Trophoblast cell (in vitro differentiated cells and primary cell): Measurements from ENCODE around the gene CYP2J2.

Experiments
- DNase-seq, 2 donors: peaks; one replicate each; pipeline ENCODE4 v3.0.0-alpha.2; 2016
- H2AFZ ChIP-seq: 2 replicates; pipeline ENCODE4 v1.6.1; 2013; ENCODE audit warnings: low read length, moderate library complexity, mild to moderate bottlenecking; ENCODE audit not compliant: insufficient read depth, poor library complexity
- H2AK5ac ChIP-seq: 2 replicates; pipeline ENCODE4 v1.6.1; 2013; ENCODE audit warnings: mild to moderate bottlenecking, low read length
- H2BK120ac ChIP-seq: 2 replicates; pipeline ENCODE4 v1.6.1; 2013; ENCODE audit warnings: low read length, mild to moderate bottlenecking, moderate library complexity; ENCODE audit not compliant: insufficient read depth, poor library complexity
- H2BK12ac ChIP-seq: 2 replicates; pipeline ENCODE4 v1.6.1; 2013; ENCODE audit warnings: mild to moderate bottlenecking, low read length, moderate library complexity
- H2BK5ac ChIP-seq: 2 replicates; pipeline ENCODE4 v1.6.1; 2013; ENCODE audit warnings: low read length, low read depth, moderate library complexity, mild to moderate bottlenecking; ENCODE audit not compliant: poor library complexity
- H3K14ac ChIP-seq: 2 replicates; pipeline ENCODE4 v1.6.1; 2013; ENCODE audit warnings: mild to moderate bottlenecking, low read length
- H3K18ac ChIP-seq: 2 replicates; pipeline ENCODE4 v1.6.1; 2013; ENCODE audit warnings: mild to moderate bottlenecking, low read length
- H3K23ac ChIP-seq: 2 replicates; pipeline ENCODE4 v1.6.1; 2013; ENCODE audit warnings: low read length
- H3K27ac ChIP-seq: 2 replicates; pipeline ENCODE4 v1.5.1; 2013; ENCODE audit warnings: low read depth, mild to moderate bottlenecking, inconsistent platforms, low read length, moderate library complexity
- H3K27me3 ChIP-seq: 2 replicates; pipeline ENCODE4 v1.6.1; 2013; ENCODE audit warnings: inconsistent platforms, mild to moderate bottlenecking, low read length, moderate library complexity; ENCODE audit not compliant: insufficient read depth
- H3K36me3 ChIP-seq, 2 experiments: 1 replicate in 1 of 2; 2 replicates in 1 of 2; pipeline ENCODE4 v1.6.1; 2013; ENCODE audit warnings: low read length in 2 of 2, mild to moderate bottlenecking in 2 of 2, moderate library complexity in 1 of 2; ENCODE audit not compliant: insufficient read depth in 2 of 2, control insufficient read depth in 1 of 2
- H3K4ac ChIP-seq: 2 replicates; pipeline ENCODE4 v1.6.1; 2013; ENCODE audit warnings: low read depth, mild to moderate bottlenecking, low read length, moderate library complexity
- H3K4me1 ChIP-seq, 2 experiments: 1 replicate in 1 of 2; 2 replicates in 1 of 2; pipeline ENCODE4 v1.6.1; 2013; ENCODE audit warnings: low read length in 2 of 2, mild to moderate bottlenecking in 2 of 2, moderate library complexity in 1 of 2; ENCODE audit not compliant: insufficient read depth in 2 of 2, control insufficient read depth in 1 of 2
- H3K4me2 ChIP-seq: 2 replicates; pipeline ENCODE4 v1.6.1; 2013; ENCODE audit warnings: inconsistent platforms, mild to moderate bottlenecking, low read length, moderate library complexity
- H3K4me3 ChIP-seq: 2 replicates; pipeline ENCODE4 v1.5.1; 2013; ENCODE audit warnings: mild to moderate bottlenecking, low read depth, low read length, inconsistent platforms
- H3K79me1 ChIP-seq: one replicate; pipeline ENCODE4 v1.6.1; 2013; ENCODE audit warnings: low read length
- H3K79me2 ChIP-seq: 2 replicates; pipeline ENCODE4 v1.6.1; 2013; ENCODE audit warnings: low read length, mild to moderate bottlenecking; ENCODE audit not compliant: control insufficient read depth, insufficient read depth, poor library complexity
- H3K9ac ChIP-seq: 2 replicates; pipeline ENCODE4 v1.6.1; 2013; ENCODE audit warnings: mild to moderate bottlenecking, low read length
- H3K9me3 ChIP-seq: 2 replicates; pipeline ENCODE4 v1.6.1; 2013; ENCODE audit warnings: low read depth, mild to moderate bottlenecking, control low read depth, inconsistent platforms, low read length; ENCODE audit not compliant: insufficient read depth
- H4K12ac ChIP-seq: 2 replicates; pipeline ENCODE4 v1.6.1; 2013; ENCODE audit warnings: low read depth, mild to moderate bottlenecking, low read length, moderate library complexity
- H4K8ac ChIP-seq: 2 replicates; pipeline ENCODE4 v1.6.1; 2013; ENCODE audit warnings: low read depth, mild to moderate bottlenecking, low read length, moderate library complexity
- H4K91ac ChIP-seq: one replicate; pipeline ENCODE4 v1.6.1; 2013; ENCODE audit warnings: low read depth, mild to moderate bottlenecking, low read length, moderate library complexity
- WGBS: extraction: QIAGEN DNeasy Blood & Tissue Kit; methylation state at CpG from one replicate; pipeline ENCODE4 v1.1.7; 2013; ENCODE audit warnings: missing lambda C conversion rate; ENCODE audit not compliant: insufficient read length, insufficient coverage; ENCODE audit errors: extremely low coverage; 5-methylcytosine and 5-hydroxymethylcytosine counted together

CYP2J2 gene

GRCh38 chr1:59945790-59946189 is 19.2 kb upstream of the CYP2J2 start:
- Histone ChIP-seq H3K79me1 (no peaks in the 10 kb centered on the region), H3K27me3 (no peaks in the 10 kb centered on the region), H2AK5ac (no peak overlapping the region), H3K4me1 (no peaks in the 10 kb centered on the region), H2AFZ (no peak overlapping the region), H3K27ac (no peak overlapping the region), H2BK120ac (no peak overlapping the region), H3K4me2 (no peak overlapping the region), H2BK12ac (no peak overlapping the region), H4K12ac (no peak overlapping the region), H4K8ac (no peak overlapping the region), H3K9me3 (no peaks in the 10 kb centered on the region), H4K91ac (no peak overlapping the region), H3K18ac (no peak overlapping the region), H3K36me3 (no peaks in the 10 kb centered on the region), H3K4me3 (no peak overlapping the region), H3K4ac (no peak overlapping the region), H3K14ac (no peak overlapping the region), H3K23ac (no peak overlapping the region), H2BK5ac (no peak overlapping the region), H3K79me2 (no peaks in the 10 kb centered on the region), H3K9ac (no peak overlapping the region)
- DNase-seq, result no peak
- WGBS, result no CpG with 5 or more reads among the region's 1 CpG

GRCh38 chr1:59939393-59939792 is 12.8 kb upstream of the CYP2J2 start:
- H3K27me3 ChIP-seq, result no peaks in the 10 kb centered on the region
- no peak overlapping the region for H3K4me2 ChIP-seq
- H3K4me3 ChIP-seq, result no peak overlapping the region
- H4K12ac ChIP-seq, result no peak overlapping the region
- H2BK120ac ChIP-seq, result no peak overlapping the region
- no peak overlapping the region for H2BK5ac ChIP-seq
- DNase-seq, result no peak
- no peaks in the 10 kb centered on the region for H3K79me1 ChIP-seq
- no peaks in the 10 kb centered on the region for H3K4me1 ChIP-seq
- no peak overlapping the region for H3K14ac ChIP-seq
- no peak overlapping the region for H3K27ac ChIP-seq
- no peak overlapping the region for H3K23ac ChIP-seq
- H3K36me3 ChIP-seq, result no peaks in the 10 kb centered on the region
- no peak overlapping the region for H3K18ac ChIP-seq
- H2AFZ ChIP-seq, result no peak overlapping the region
- no CpG with 5 or more reads among the region's 4 CpGs for WGBS
- H3K79me2 ChIP-seq, result no peaks in the 10 kb centered on the region
- H4K8ac ChIP-seq, result no peak overlapping the region
- no peak overlapping the region for H3K4ac ChIP-seq
- no peak overlapping the region for H2AK5ac ChIP-seq
- H3K9ac ChIP-seq, result no peak overlapping the region
- H3K9me3 ChIP-seq, result no peaks in the 10 kb centered on the region
- no peak overlapping the region for H4K91ac ChIP-seq
- no peak overlapping the region for H2BK12ac ChIP-seq

GRCh38 chr1:59937636-59938210 is 11.2 kb upstream of the CYP2J2 start:
- H3K14ac ChIP-seq, result no peak overlapping the region
- peak in 1 of 2 donors; percentile 93 for DNase-seq
- no peak overlapping the region for H2AFZ ChIP-seq
- no peak overlapping the region for H4K8ac ChIP-seq
- no peak overlapping the region for H3K23ac ChIP-seq
- no peaks in the 10 kb centered on the region for H3K27me3 ChIP-seq
- no peak overlapping the region for H3K18ac ChIP-seq
- no peak overlapping the region for H4K12ac ChIP-seq
- H3K9me3 ChIP-seq, result no peaks in the 10 kb centered on the region
- no peaks in the 10 kb centered on the region for H3K79me1 ChIP-seq
- no peak overlapping the region for H3K4me2 ChIP-seq
- H3K27ac ChIP-seq, result no peak overlapping the region
- no peak overlapping the region for H3K4me3 ChIP-seq
- no peak overlapping the region for H3K9ac ChIP-seq
- no CpG with 5 or more reads among the region's 3 CpGs for whole genome bisulfite sequencing
- no peak overlapping the region for H3K4ac ChIP-seq
- H2BK120ac ChIP-seq, result no peak overlapping the region
- no peak overlapping the region for H4K91ac ChIP-seq
- no peak overlapping the region for H2BK5ac ChIP-seq
- H2AK5ac ChIP-seq, result no peak overlapping the region
- H3K36me3 ChIP-seq, result no peaks in the 10 kb centered on the region
- H3K4me1 ChIP-seq, result no peaks in the 10 kb centered on the region
- no peak overlapping the region for H2BK12ac ChIP-seq
- H3K79me2 ChIP-seq, result no peaks in the 10 kb centered on the region

GRCh38 chr1:59936358-59936821 is 9.8 kb upstream of the CYP2J2 start:
- Histone ChIP-seq H3K4me1 (no peaks in the 10 kb centered on the region), H3K4me3 (no peak overlapping the region), H3K14ac (no peak overlapping the region), H2AK5ac (no peak overlapping the region), H2BK12ac (no peak overlapping the region), H4K8ac (no peak overlapping the region), H3K79me1 (no peaks in the 10 kb centered on the region), H4K12ac (no peak overlapping the region), H2BK5ac (no peak overlapping the region), H3K18ac (no peak overlapping the region), H4K91ac (no peak overlapping the region), H3K36me3 (no peaks in the 10 kb centered on the region), H2BK120ac (no peak overlapping the region), H3K27ac (no peak overlapping the region), H3K79me2 (no peaks in the 10 kb centered on the region), H3K9me3 (no peaks in the 10 kb centered on the region), H2AFZ (no peak overlapping the region), H3K4me2 (no peak overlapping the region), H3K9ac (no peak overlapping the region), H3K4ac (no peak overlapping the region), H3K23ac (no peak overlapping the region), H3K27me3 (no peaks in the 10 kb centered on the region)
- DNase-seq, result no peak
- no CpG with 5 or more reads among the region's 5 CpGs for WGBS
